Transverse colon (tissue), 4 donors: ENCODE results near the gene PDCL2. TPM values are rescaled to one million over a fixed set of nuclear protein-coding genes. Genes with fewer than 3 reads are reported as not detected.

Experiments
- DNase-seq: peaks from one replicate; pipeline ENCODE4 v3.0.0-alpha.2; 2019
- H3K27ac ChIP-seq, 4 donors: fragments of 200-600 bp; sonication (generic); 2 replicates each; pipeline ENCODE4 v1.5.1; 2016 to 2018; ENCODE audit warnings: inconsistent platforms in 4 of 4
- H3K27me3 ChIP-seq: fragments of 200-600 bp; sonication (generic); 2 replicates; pipeline ENCODE4 v1.5.1; 2017; ENCODE audit warnings: inconsistent platforms
- H3K36me3 ChIP-seq, 4 donors: fragments of 200-600 bp; sonication (generic); 2 replicates each; pipeline ENCODE4 v1.5.1; 2017 to 2019; ENCODE audit warnings: inconsistent platforms in 4 of 4
- H3K4me1 ChIP-seq, 4 donors: fragments of 200-600 bp; sonication (generic); 2 replicates each; pipeline ENCODE4 v1.5.1; 2017 to 2020; ENCODE audit warnings: inconsistent platforms in 4 of 4
- H3K4me3 ChIP-seq, 4 donors: fragments of 200-600 bp; sonication (generic); 1 replicate in 1 of 4; 2 replicates in 3 of 4; pipeline versions ENCODE4 v1.5.1 to v1.6.1; 2017 to 2019; ENCODE audit warnings: inconsistent platforms in 4 of 4
- H3K9me3 ChIP-seq, 2 donors: fragments of 200-600 bp; sonication (generic); 2 replicates each; pipeline ENCODE4 v1.5.1; 2017 to 2019; ENCODE audit warnings: inconsistent platforms in 2 of 2
- EP300 ChIP-seq: sonication (generic); formaldehyde crosslinking; IDR thresholded peaks from one replicate; pipeline ENCODE4 v1.6.1; 2017; ENCODE audit warnings: antibody characterized with exemption, low read depth
- POLR2A ChIP-seq: fragments of 450-650 bp; IDR thresholded peaks from one replicate; pipeline ENCODE4 v1.6.1; 2016; ENCODE audit warnings: antibody characterized with exemption, mild to moderate bottlenecking, moderate library complexity
- POLR2AphosphoS5 ChIP-seq, 3 donors: sonication (generic); formaldehyde crosslinking; IDR thresholded peaks; one replicate each; pipeline ENCODE4 v1.6.1; 2016; ENCODE audit warnings: antibody characterized with exemption in 3 of 3
- WGBS, 2 donors: methylation state at CpG; one replicate each; pipeline ENCODE4 v1.1.5; 2018; ENCODE audit warnings: low coverage in 1 of 2; 5-methylcytosine and 5-hydroxymethylcytosine counted together
- in situ Hi-C, 4 donors: fragments of 200-750 bp; cut with MboI; loops; one replicate each; pipeline versions ENCODE4 v1.15.0 to v1.15.1; 2017; ENCODE audit warnings: low sequenced_read_pairs in 3 of 4, low pct_ligation_motif_present in 1 of 4, low pct_unique_long_range_greater_than_20kb in 1 of 4
- intact Hi-C: fragments of 100-400 bp; cut with DNase I; formaldehyde crosslinking; loops from one replicate; pipeline ENCODE4 v1.15.1; 2023; ENCODE audit warnings: low total_unique reads
- total RNA-seq, 4 donors: library from RNA; depleted of rRNA; stranded (reverse); fragments of >200 nt; gene quantifications; one replicate each; pipeline ENCODE4 v1.1.0, GENCODE V29; 2016
- TF ChIP-seq, protein P1 (sequence below), 5 experiments: fragments of 200-600 bp in 3 of 5; fragments of 450-650 bp in 2 of 5; sonication (generic) in 3 of 5; IDR thresholded peaks; 1 replicate in 2 of 5; 2 replicates in 3 of 5; pipeline ENCODE4 v1.5.1; 2016 to 2017; ENCODE audit warnings: antibody characterized with exemption in 5 of 5, inconsistent platforms in 3 of 5, mild to moderate bottlenecking in 2 of 5, moderate library complexity in 1 of 5

PDCL2 gene
- total RNA-seq: not detected

GRCh38 chr4:55592014-55592413 lies at the start of gene PDCL2:
PDCL2 (minus strand) TSS chr4:55592245; CDS start chr4:55592109, 136 bp downstream.
- Histone ChIP-seq H3K36me3 (no peaks in the 10 kb centered on the region), H3K4me1 (no peaks in the 10 kb centered on the region), H3K9me3 (no peaks in the 10 kb centered on the region), H3K4me3 (no peak within 1 kb of the TSS), H3K27me3 (no peaks in the 10 kb centered on the region), H3K27ac (no peak within 1 kb of the TSS)
- no peak for TF ChIP-seq EP300
- TF ChIP-seq, protein P1, sequence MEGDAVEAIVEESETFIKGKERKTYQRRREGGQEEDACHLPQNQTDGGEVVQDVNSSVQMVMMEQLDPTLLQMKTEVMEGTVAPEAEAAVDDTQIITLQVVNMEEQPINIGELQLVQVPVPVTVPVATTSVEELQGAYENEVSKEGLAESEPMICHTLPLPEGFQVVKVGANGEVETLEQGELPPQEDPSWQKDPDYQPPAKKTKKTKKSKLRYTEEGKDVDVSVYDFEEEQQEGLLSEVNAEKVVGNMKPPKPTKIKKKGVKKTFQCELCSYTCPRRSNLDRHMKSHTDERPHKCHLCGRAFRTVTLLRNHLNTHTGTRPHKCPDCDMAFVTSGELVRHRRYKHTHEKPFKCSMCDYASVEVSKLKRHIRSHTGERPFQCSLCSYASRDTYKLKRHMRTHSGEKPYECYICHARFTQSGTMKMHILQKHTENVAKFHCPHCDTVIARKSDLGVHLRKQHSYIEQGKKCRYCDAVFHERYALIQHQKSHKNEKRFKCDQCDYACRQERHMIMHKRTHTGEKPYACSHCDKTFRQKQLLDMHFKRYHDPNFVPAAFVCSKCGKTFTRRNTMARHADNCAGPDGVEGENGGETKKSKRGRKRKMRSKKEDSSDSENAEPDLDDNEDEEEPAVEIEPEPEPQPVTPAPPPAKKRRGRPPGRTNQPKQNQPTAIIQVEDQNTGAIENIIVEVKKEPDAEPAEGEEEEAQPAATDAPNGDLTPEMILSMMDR (IDR thresholded peaks at IDR 0.05): no peak
- TF ChIP-seq POLR2AphosphoS5 (IDR thresholded peaks at IDR 0.05): no peak
- no peak for TF ChIP-seq POLR2A
- 98 to 100% methylated on average over 2 to 24 of the region's 24 CpGs for WGBS, 2 donors
- no peak for DNase-seq
- intact Hi-C loops: no loop called here
- in situ Hi-C loops: no loop called here

GRCh38 chr4:55637272-55637820 lies 45.3 kb upstream of the PDCL2 start:
- WGBS, 2 donors: 49 to 51% methylated on average over 4 to 12 of the region's 12 CpGs
- no peaks in the 10 kb centered on the region for H3K36me3 ChIP-seq
- no peak for DNase-seq
- in situ Hi-C loops (no loop called here), intact Hi-C loops (no loop called here)
- H3K9me3 ChIP-seq: no peaks in the 10 kb centered on the region
- peaks cover 59% of the 10 kb centered on the region for H3K27me3 ChIP-seq
- peaks cover 7 to 19% (median 13%) of the 10 kb centered on the region in 4 donors for H3K4me1 ChIP-seq
- no peak overlapping the region for H3K27ac ChIP-seq
- TF ChIP-seq, protein P1 (IDR thresholded peaks at IDR 0.05): no peak
- TF ChIP-seq POLR2AphosphoS5 (IDR thresholded peaks at IDR 0.05) (no peak), POLR2A (no peak), EP300 (no peak)
- no peak overlapping the region for H3K4me3 ChIP-seq

DNA sequence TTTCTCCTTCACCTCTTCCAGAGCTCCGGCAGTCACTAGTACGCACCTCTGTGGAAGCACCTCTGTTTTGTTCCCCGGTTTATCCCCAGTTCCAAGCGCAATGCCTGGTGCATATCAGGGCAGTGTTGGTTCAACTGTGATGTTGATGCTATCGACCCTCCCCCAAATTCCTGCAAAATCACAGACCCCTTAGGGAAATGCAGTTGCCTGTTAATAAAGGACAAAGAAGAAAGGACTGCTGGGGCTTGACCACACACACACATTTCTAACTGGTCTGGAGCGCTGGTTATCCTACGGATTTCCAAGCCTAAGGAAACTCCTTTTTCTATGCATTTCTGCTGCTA lies 44.6 kb upstream of the PDCL2 start:
- Histone ChIP-seq H3K27ac (no peak overlapping the region), H3K9me3 (no peaks in the 10 kb centered on the region), H3K4me3 (peak overlapping the region in 2 of 4 donors; percentile 33 to 55), H3K36me3 (no peaks in the 10 kb centered on the region), H3K27me3 (peaks cover 61% of the 10 kb centered on the region), H3K4me1 (peaks cover 7 to 19% (median 13%) of the 10 kb centered on the region in 4 donors)
- intact Hi-C loops: no loop called here
- in situ Hi-C loops: no loop called here
- WGBS, 2 donors: 32 to 50% methylated on average over 2 to 7 of the region's 7 CpGs
- TF ChIP-seq, protein P1 (IDR thresholded peaks at IDR 0.05): no peak
- TF ChIP-seq EP300 (no peak), POLR2A (no peak), POLR2AphosphoS5 (IDR thresholded peaks at IDR 0.05) (no peak)
- DNase-seq: no peak

DNA sequence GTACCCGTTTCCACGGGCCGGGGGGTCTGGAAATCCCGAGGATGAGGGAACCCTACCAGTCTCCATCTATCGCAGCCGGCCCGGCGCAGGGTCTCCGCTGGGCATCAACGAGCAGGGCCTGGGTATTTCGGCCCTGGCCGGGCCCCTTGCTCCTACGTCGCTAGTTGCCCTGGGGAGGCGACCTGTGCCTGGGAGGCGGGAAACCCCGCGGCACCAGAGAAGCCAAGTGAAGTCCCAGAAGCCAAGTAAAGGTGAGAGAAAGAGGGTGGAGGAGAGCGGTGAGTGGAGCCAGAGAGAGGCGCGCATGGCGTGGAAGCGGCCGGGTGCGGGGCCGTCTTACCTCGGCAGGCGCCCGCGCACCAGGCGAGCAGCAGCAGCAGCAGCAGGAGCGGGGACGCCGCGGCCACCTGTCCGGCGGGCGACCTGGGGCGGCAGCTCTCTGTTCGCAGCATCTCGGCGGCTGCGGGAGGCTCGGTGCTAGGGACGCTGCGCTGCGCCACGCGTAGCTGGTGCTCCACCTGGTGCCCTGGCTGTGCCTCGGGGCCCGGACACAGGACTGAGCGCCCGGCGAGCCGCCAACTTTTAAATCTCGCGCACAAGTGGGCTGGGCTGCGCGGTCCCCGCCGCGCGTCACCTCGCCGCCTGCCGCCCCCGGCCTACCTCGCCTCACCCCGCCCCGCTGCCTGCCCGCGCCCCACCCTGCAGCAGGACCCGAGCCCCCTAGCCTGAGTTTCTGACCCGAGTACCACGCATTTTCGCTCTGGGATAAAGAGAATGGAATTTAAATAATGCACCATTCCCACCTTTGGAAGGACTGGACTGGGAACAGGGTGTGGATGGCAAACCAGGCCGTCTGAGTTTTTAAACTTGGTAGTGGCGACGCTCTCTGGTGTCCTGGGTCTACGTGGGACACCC lies 44.0 kb upstream of the PDCL2 start, which contains the start of gene NMU:
Gene NMU, minus strand, starts transcription at position 558 of the 915 bp plus-strand sequence. Its CDS starts 106 bp downstream, at position 452.
- Histone ChIP-seq H3K4me1 (peaks cover 7 to 19% (median 13%) of the 10 kb centered on the region in 4 donors), H3K36me3 (no peaks in the 10 kb centered on the region), H3K4me3 (peak within 1 kb of the TSS in 3 of 4 donors; percentile 9 to 55 (median 33)), H3K9me3 (no peaks in the 10 kb centered on the region), H3K27ac (no peak within 1 kb of the TSS), H3K27me3 (peaks cover 65% of the 10 kb centered on the region)
- DNase-seq: peak; percentile 54
- 0 to 4% methylated on average over 11 to 44 of the region's 80 CpGs for WGBS, 2 donors
- in situ Hi-C loops (no loop called here), intact Hi-C loops (no loop called here)
- TF ChIP-seq POLR2AphosphoS5 (IDR thresholded peaks at IDR 0.05) (no peak), EP300 (no peak), POLR2A (no peak)
- TF ChIP-seq, protein P1 (IDR thresholded peaks at IDR 0.05): no peak
